Activated CD8-positive, alpha-beta memory T cell treated with anti-CD3 and anti-CD28 coated beads for 1 hour (primary cell): ENCODE results near the gene AFG3L2.
"Not testable (repeated sequence)": the region's sequence is repeated elsewhere in the genome, so short reads cannot be mapped to it uniquely, and the experiment has no call there.

Experiments
- DNase-seq, 2 donors: peaks; one replicate each; pipeline ENCODE4 v3.0.0-alpha.2; 2020; ENCODE audit warnings: low read depth in 1 of 2; ENCODE audit errors: extremely low read depth in 1 of 2

Gene AFG3L2

GRCh38 chr18:12397793-12398192 lies 20.8 kb upstream of the AFG3L2 start:
- DNase-seq: no peak

GRCh38 chr18:12397254-12397653 lies 20.2 kb upstream of the AFG3L2 start:
- DNase-seq: no peak

- DNase-seq: no peak
These were observed 17.4 kb upstream of the AFG3L2 start for GRCh38 chr18:12394428-12394827.

- DNase-seq: no peak
These were observed 17.0 kb upstream of the AFG3L2 start for GRCh38 chr18:12393998-12394397.

GRCh38 chr18:12393510-12393909 lies 16.5 kb upstream of the AFG3L2 start:
- no peak for DNase-seq

GRCh38 chr18:12391487-12392165 lies 14.6 kb upstream of the AFG3L2 start:
- peak in 1 of 2 donors; percentile 26 for DNase-seq

- no peak for DNase-seq
These were observed 11.4 kb upstream of the AFG3L2 start for GRCh38 chr18:12388442-12388841.

GRCh38 chr18:12384261-12384660 lies 7.2 kb upstream of the AFG3L2 start:
- no peak for DNase-seq

- not testable (repeated sequence) for DNase-seq
These were observed 6.7 kb upstream of the AFG3L2 start for GRCh38 chr18:12383759-12384158.

GRCh38 chr18:12382221-12382814 lies 5.3 kb upstream of the AFG3L2 start:
- not testable (repeated sequence) for DNase-seq

GRCh38 chr18:12378198-12378558 lies 1.2 kb upstream of the AFG3L2 start:
- not testable (repeated sequence) for DNase-seq

- no peak for DNase-seq
These were observed 650 bp upstream of the AFG3L2 start for GRCh38 chr18:12377556-12378197.

- DNase-seq: peak in 1 of 2 donors; percentile 3
These were observed 833 bp downstream of the AFG3L2 start for GRCh38 chr18:12376034-12376753.

GRCh38 chr18:12374401-12374800 lies 2.6 kb downstream of the AFG3L2 start:
- no peak for DNase-seq

- DNase-seq: no peak
These were observed 3.3 kb downstream of the AFG3L2 start for GRCh38 chr18:12373771-12374116.

- no peak for DNase-seq
These were observed 3.8 kb downstream of the AFG3L2 start for GRCh38 chr18:12373116-12373770.

- no peak for DNase-seq
These were observed 4.6 kb downstream of the AFG3L2 start for GRCh38 chr18:12372406-12372805.

GRCh38 chr18:12371590-12371989 lies 5.4 kb downstream of the AFG3L2 start:
- no peak for DNase-seq

GRCh38 chr18:12369211-12369610 lies 7.8 kb downstream of the AFG3L2 start:
- DNase-seq: no peak

GRCh38 chr18:12366784-12367183 lies 10.2 kb downstream of the AFG3L2 start:
- no peak for DNase-seq

GRCh38 chr18:12366379-12366778 lies 10.6 kb downstream of the AFG3L2 start:
- no peak for DNase-seq
